Keratinocyte (primary cell): ENCODE results near the gene OPRL1.

ENCODE experiments used
- CTCF ChIP-seq, 3 experiments: IDR thresholded peaks in 1 of 3; conservative IDR thresholded peaks in 1 of 3; optimal IDR thresholded peaks in 1 of 3; 2 replicates in 2 of 3; 3 replicates in 1 of 3; pipeline versions ENCODE3 to v1.5.1; 2011; ENCODE audit warnings: low read length in 3 of 3, mild to moderate bottlenecking in 3 of 3, moderate library complexity in 2 of 3, control low read depth in 1 of 3, inconsistent platforms in 1 of 3; ENCODE audit not compliant: insufficient read depth in 2 of 3; ENCODE audit errors: extremely low read depth in 1 of 3
- EZH2 ChIP-seq: IDR thresholded peaks from one replicate; pipeline ENCODE4 v1.6.1; 2012; ENCODE audit warnings: inconsistent platforms, mild to moderate bottlenecking, low read length, moderate library complexity

GRCh38 chr20:64129146-64129782 is 49.4 kb downstream of the OPRL1 start:
- TF ChIP-seq CTCF (optimal IDR thresholded peaks at IDR 0.05 in 1 of 3, IDR thresholded peaks at IDR 0.05 in 1 of 3, conservative IDR thresholded peaks at IDR 0.05 in 1 of 3; ENCODE audit: extremely low read depth in 1 of 3, insufficient read depth in 2 of 3, low read length in 3 of 3) (no peak), EZH2 (no peak)
